Adrenal gland (tissue), 12 donors: Measurements from ENCODE around the gene HECTD1. TPM values are rescaled to one million over a fixed set of nuclear protein-coding genes. Genes with fewer than 3 reads are reported as not detected.

Experiments used
- DNase-seq, 7 donors: peaks; one replicate each; pipeline ENCODE4 v3.0.0-alpha.2; 2019 to 2020
- H3K27ac ChIP-seq, 5 donors: fragments of 200-600 bp; sonication (generic) in 4 of 5; 1 replicate in 3 of 5; 2 replicates in 2 of 5; pipeline versions ENCODE4 v1.5.1 to v1.8.0; 2016 to 2020; ENCODE audit warnings: mild to moderate bottlenecking in 1 of 5
- H3K27me3 ChIP-seq: fragments of 200-600 bp; 2 replicates; pipeline ENCODE4 v1.8.0; 2021
- H3K36me3 ChIP-seq, 2 donors: fragments of 200-600 bp; replicated peaks in 1 of 2; 1 replicate in 1 of 2; 2 replicates in 1 of 2; pipeline versions ENCODE4 v1.5.1 to v1.8.0; 2018 to 2022
- H3K4me1 ChIP-seq, 2 donors: fragments of 200-600 bp; replicated peaks in 1 of 2; 1 replicate in 1 of 2; 2 replicates in 1 of 2; pipeline versions ENCODE4 v1.5.1 to v1.8.0; 2018 to 2021
- H3K4me3 ChIP-seq, 4 donors: fragments of 200-600 bp; sonication (generic) in 3 of 4; one replicate each; pipeline ENCODE4 v1.5.1; 2016 to 2018
- H3K9me3 ChIP-seq, 3 donors: fragments of 200-600 bp; sonication (generic) in 1 of 3; replicated peaks in 1 of 3; 1 replicate in 2 of 3; 2 replicates in 1 of 3; pipeline versions ENCODE4 v1.5.1 to v1.8.0; 2016 to 2021
- CTCF ChIP-seq, 6 experiments: fragments of 450-650 bp in 4 of 6; fragments of 200-600 bp in 2 of 6; sonication (generic) in 1 of 6; IDR thresholded peaks; 1 replicate in 5 of 6; 2 replicates in 1 of 6; pipeline versions ENCODE4 v1.5.1 to v1.8.0; 2016 to 2021; ENCODE audit warnings: antibody characterized with exemption in 6 of 6, mild to moderate bottlenecking in 2 of 6, moderate library complexity in 1 of 6
- POLR2A ChIP-seq, 2 donors: fragments of 450-650 bp; IDR thresholded peaks; one replicate each; pipeline ENCODE4 v1.6.1; 2017; ENCODE audit warnings: antibody characterized with exemption in 2 of 2, mild to moderate bottlenecking in 2 of 2, moderate library complexity in 1 of 2
- WGBS, 4 donors: extraction: QIAGEN DNeasy Blood & Tissue Kit in 2 of 4; methylation state at CpG; one replicate each; pipeline versions ENCODE4 v1.1.5 to v1.1.7; 2013 to 2017; 5-methylcytosine and 5-hydroxymethylcytosine counted together
- intact Hi-C, 2 donors: fragments of 100-400 bp; cut with DNase I; formaldehyde crosslinking; loops; one replicate each; pipeline versions ENCODE4 v1.14.1 to v1.15.0; 2022 to 2023
- polyA plus RNA-seq, 3 donors: library from polyadenylated mRNA; stranded (reverse); fragments of 200-250 nt in 2 of 3; fragments of 350-450 nt in 1 of 3; fragmentation: Illumina TruSeq in 1 of 3; extraction: RNeasy Lipid Tissue Mini Kit (QIAGEN cat#74804) in 1 of 3; gene quantifications; one replicate each; pipeline ENCODE4 v1.2.3, GENCODE V29; 2013 to 2014
- total RNA-seq, 9 donors: library from RNA; depleted of rRNA in 4 of 9; stranded (reverse); fragments of >200 nt in 4 of 9; fragments of 120-200 nt in 1 of 9; fragmentation: NEBNext Ultra II Directional in 1 of 9; extraction: Animal tissue kit (Norgen Biotek cat#: 25700) in 1 of 9; gene quantifications; one replicate each; pipeline versions ENCODE4 v1.1.0 to v1.2.4, GENCODE V29; 2013 to 2023
- donor health status: healthy with polysubstance abuse.
- donor health status: Bipolar disorder and iron deficiency.
- donor health status: DM: yes; HTN: yes; CAD: no.
- donor health status: DM: no; HTN: no; CAD: no.
- donor health status: DM: no; HTN: no; CAD: no.
- donor health status: DM: yes; HTN: yes; CAD: no.

HECTD1 gene
- total and polyA plus RNA-seq, 12 donors, result 77.1 to 309 (median 185) TPM

GRCh38 chr14:31180299-31181051, 27.1 kb downstream of the HECTD1 start:
- Histone ChIP-seq H3K4me3 (no peak overlapping the region), H3K36me3 (peaks cover 0 to 18% of the 10 kb centered on the region in 2 donors), H3K27ac (no peak overlapping the region), H3K4me1 (peaks cover 0 to 22% of the 10 kb centered on the region in 2 donors), H3K9me3 (no peaks in the 10 kb centered on the region), H3K27me3 (no peaks in the 10 kb centered on the region)
- no peak for DNase-seq
- TF ChIP-seq POLR2A (IDR thresholded peaks at IDR 0.05) (no peak), CTCF (IDR thresholded peaks at IDR 0.05) (no peak)
- 79 to 85% (median 84%) methylated on average over 3 of the region's 3 CpGs for WGBS, 4 donors
- intact Hi-C loops, result no loop called here

- Histone ChIP-seq H3K36me3 (peaks cover 0 to 77% of the 10 kb centered on the region in 2 donors), H3K27ac (no peak overlapping the region), H3K4me1 (peaks cover 0 to 18% of the 10 kb centered on the region in 2 donors), H3K9me3 (no peaks in the 10 kb centered on the region), H3K27me3 (no peaks in the 10 kb centered on the region), H3K4me3 (no peak overlapping the region)
- no peak for TF ChIP-seq POLR2A (IDR thresholded peaks at IDR 0.05)
- TF ChIP-seq CTCF (IDR thresholded peaks at IDR 0.05), result no peak
- intact Hi-C loops, result no loop called here
- WGBS, 4 donors, result 89 to 93% (median 92%) methylated on average over 4 of the region's 4 CpGs
- no peak for DNase-seq
These were observed 33.2 kb downstream of the HECTD1 start for GRCh38 chr14:31174433-31174832.

- Histone ChIP-seq H3K27ac (no peak overlapping the region), H3K4me1 (peaks cover 0 to 18% of the 10 kb centered on the region in 2 donors), H3K9me3 (no peaks in the 10 kb centered on the region), H3K27me3 (no peaks in the 10 kb centered on the region), H3K36me3 (peaks cover 0 to 86% of the 10 kb centered on the region in 2 donors), H3K4me3 (no peak overlapping the region)
- intact Hi-C loops, result no loop called here
- no peak for DNase-seq
- no peak for TF ChIP-seq POLR2A (IDR thresholded peaks at IDR 0.05)
- TF ChIP-seq CTCF (IDR thresholded peaks at IDR 0.05), result no peak
- WGBS, 4 donors, result 86 to 93% (median 87%) methylated on average over 13 to 15 of the region's 15 CpGs
These were observed 34.3 kb downstream of the HECTD1 start for GRCh38 chr14:31173120-31173837.

GRCh38 chr14:31172084-31172483, 35.5 kb downstream of the HECTD1 start:
- WGBS, 4 donors, result 44 to 75% (median 66%) methylated on average over 6 of the region's 6 CpGs
- Histone ChIP-seq H3K4me1 (peaks cover 0 to 18% of the 10 kb centered on the region in 2 donors), H3K27ac (peak overlapping the region in 4 of 5 donors; percentile 30 to 50 (median 40)), H3K27me3 (no peaks in the 10 kb centered on the region), H3K4me3 (no peak overlapping the region), H3K9me3 (no peaks in the 10 kb centered on the region), H3K36me3 (peaks cover 0 to 86% of the 10 kb centered on the region in 2 donors)
- intact Hi-C loops, result no loop called here
- TF ChIP-seq POLR2A (IDR thresholded peaks at IDR 0.05) (no peak), CTCF (IDR thresholded peaks at IDR 0.05) (no peak)
- DNase-seq, result no peak
